ENCODE results near the gene GSK3A.
"Not testable (repeated sequence)": the region's sequence is repeated elsewhere in the genome, so short reads cannot be mapped to it uniquely, and the experiment has no call there.

GSK3A gene

GRCh38 chr19:42268704-42269477 lies 26.5 kb upstream of the GSK3A start, which contains the start of gene CIC:
Gene CIC (plus strand): TSS chr19:42269252. CDS start chr19:42271784, 2,532 bp downstream.
- DNase-seq, result peak; percentile 91 to 100 (median 100)

GRCh38 chr19:42268142-42268703 lies 25.8 kb upstream of the GSK3A start:
- DNase-seq, result peak; percentile 95 to 100 (median 99)

GRCh38 chr19:42267644-42268141 lies 25.3 kb upstream of the GSK3A start:
- DNase-seq, result no peak

GRCh38 chr19:42266928-42267603 lies 24.7 kb upstream of the GSK3A start:
- DNase-seq, result not testable (repeated sequence)

GRCh38 chr19:42266105-42266504 lies 23.7 kb upstream of the GSK3A start:
- not testable (repeated sequence) for DNase-seq

GRCh38 chr19:42261763-42262162 lies 19.4 kb upstream of the GSK3A start:
- DNase-seq, result no peak

GRCh38 chr19:42257842-42258241 lies 15.4 kb upstream of the GSK3A start:
- DNase-seq, result not testable (repeated sequence)

GRCh38 chr19:42255766-42256745 lies 13.7 kb upstream of the GSK3A start:
- DNase-seq, result peak in 36 of 51 donors; percentile 20 to 84 (median 48)

GRCh38 chr19:42254850-42255765 lies 12.7 kb upstream of the GSK3A start, which contains the start of gene ERF:
Gene ERF (minus strand): TSS chr19:42255128. CDS start chr19:42254999, 129 bp downstream.
- DNase-seq, result peak; percentile 40 to 97 (median 91)

GRCh38 chr19:42254089-42254849 lies 11.9 kb upstream of the GSK3A start:
- DNase-seq, result peak; percentile 34 to 93 (median 72)

- peak in 39 of 51 donors; percentile 23 to 86 (median 56) for DNase-seq
Observed at GRCh38 chr19:42253245-42254088, 11.1 kb upstream of the GSK3A start.

GRCh38 chr19:42252365-42253244 lies 10.2 kb upstream of the GSK3A start:
- DNase-seq, result peak; percentile 40 to 97 (median 80)

- DNase-seq, result peak in 1 of 51 donors; percentile 36
Observed at GRCh38 chr19:42251572-42252358, 9.4 kb upstream of the GSK3A start.

GRCh38 chr19:42250666-42251531 lies 8.5 kb upstream of the GSK3A start:
- peak in 45 of 51 donors; percentile 8 to 76 (median 49) for DNase-seq

- peak in 2 of 51 donors; percentile 52 to 54 for DNase-seq
Observed at GRCh38 chr19:42250183-42250665, 7.8 kb upstream of the GSK3A start.

Data from hypothalamus (tissue), 51 donors.